Muscle of leg (tissue), 11 donors: ENCODE measurements around the gene ARV1. TPM values are rescaled to one million over a fixed set of nuclear protein-coding genes. Genes with fewer than 3 reads are reported as not detected.
"Not testable (repeated sequence)": the region's sequence is repeated elsewhere in the genome, so short reads cannot be mapped to it uniquely, and the experiment has no call there.

Experiments
- DNase-seq: peaks from one replicate; pipeline ENCODE4 v3.0.0; 2013
- H3K27ac ChIP-seq: one replicate; pipeline ENCODE4 v1.5.1; 2013; ENCODE audit warnings: mild to moderate bottlenecking, low read length, control low read depth
- H3K27me3 ChIP-seq: one replicate; pipeline ENCODE4 v1.6.1; 2013; ENCODE audit warnings: low read length; ENCODE audit not compliant: control insufficient read depth, insufficient read depth
- H3K36me3 ChIP-seq: one replicate; pipeline ENCODE4 v1.6.1; 2013; ENCODE audit warnings: low read length; ENCODE audit not compliant: control insufficient read depth, insufficient read depth
- H3K4me1 ChIP-seq: one replicate; pipeline ENCODE4 v1.6.1; 2013; ENCODE audit warnings: low read length; ENCODE audit not compliant: control insufficient read depth, insufficient read depth
- H3K4me3 ChIP-seq: one replicate; pipeline ENCODE4 v1.5.1; 2013; ENCODE audit warnings: low read length, control low read depth
- H3K9me3 ChIP-seq: replicated peaks from 2 replicates; pipeline ENCODE4 v1.6.1; 2013; ENCODE audit warnings: low read depth, low read length; ENCODE audit not compliant: control insufficient read depth
- WGBS: methylation state at CpG from one replicate; pipeline ENCODE4 v1.1.5; 2013; ENCODE audit warnings: missing lambda C conversion rate; ENCODE audit not compliant: insufficient coverage; 5-methylcytosine and 5-hydroxymethylcytosine counted together
- polyA plus RNA-seq, 8 donors: library from polyadenylated mRNA; unstranded; fragments of 120-200 nt; gene quantifications; one replicate each; pipeline versions ENCODE4 v1.2.1 to v1.2.3, GENCODE V29; 2013; ENCODE audit warnings: inconsistent platforms in 1 of 8, low replicate concordance in 1 of 8; ENCODE audit not compliant: insufficient read length in 8 of 8, insufficient read depth in 1 of 8
- total RNA-seq: library from RNA; stranded (reverse); fragments of 120-200 nt; gene quantifications from one replicate; pipeline ENCODE4 v1.2.4, GENCODE V29; 2013

The ARV1 gene
- total and polyA plus RNA-seq, 9 donors: 11.8 to 17.6 (median 13.7) TPM

DNA sequence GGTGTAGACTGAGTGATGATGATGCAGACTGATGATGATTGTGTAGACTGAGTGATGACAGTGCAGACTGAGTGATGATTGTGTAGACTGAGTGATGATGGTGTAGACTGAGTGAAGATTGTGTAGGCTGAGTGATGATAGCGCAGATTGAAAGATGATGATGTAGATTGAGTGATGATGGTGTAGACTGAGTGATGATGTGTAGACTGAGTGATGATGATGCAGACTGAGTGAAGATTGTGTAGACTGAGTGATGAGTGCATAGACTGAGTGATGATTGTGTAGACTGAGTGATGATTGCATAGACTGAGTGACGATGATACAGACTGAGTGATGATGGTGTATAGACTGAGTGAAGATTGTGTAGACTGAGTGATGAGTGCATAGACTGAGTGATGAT, 32.5 kb downstream of the ARV1 start:
- H3K27ac ChIP-seq: no peak overlapping the region
- H3K27me3 ChIP-seq: no peaks in the 10 kb centered on the region
- H3K4me3 ChIP-seq: no peak overlapping the region
- H3K36me3 ChIP-seq: no peaks in the 10 kb centered on the region
- no peak for DNase-seq
- no peaks in the 10 kb centered on the region for H3K4me1 ChIP-seq
- 100% methylated on average over 2 of the region's 2 CpGs for WGBS
- H3K9me3 ChIP-seq: peaks cover 6% of the 10 kb centered on the region

DNA sequence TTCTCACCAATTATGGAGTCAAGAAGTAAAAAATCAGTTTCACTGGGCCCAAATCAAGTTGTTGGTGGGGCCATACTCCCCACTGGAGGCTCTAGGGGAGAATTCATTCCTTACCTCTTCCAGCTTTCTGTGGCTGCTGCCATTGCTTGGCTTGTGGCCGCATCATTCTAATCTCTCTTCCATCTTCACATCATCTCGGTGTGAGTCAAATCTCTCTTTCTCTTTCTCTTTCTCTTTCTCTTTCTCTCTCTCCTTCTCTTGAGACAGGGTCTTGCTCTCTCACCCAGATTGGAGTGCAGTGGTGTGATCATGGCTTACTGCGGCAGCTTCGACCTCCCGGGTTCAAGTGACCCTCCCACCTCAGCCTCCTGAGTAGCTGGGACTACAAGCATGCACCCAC, 33.1 kb downstream of the ARV1 start:
- 82% methylated on average over 4 of the region's 5 CpGs for WGBS
- H3K4me3 ChIP-seq: no peak overlapping the region
- H3K9me3 ChIP-seq: peaks cover 3% of the 10 kb centered on the region
- no peak overlapping the region for H3K27ac ChIP-seq
- no peak for DNase-seq
- H3K27me3 ChIP-seq: no peaks in the 10 kb centered on the region
- H3K4me1 ChIP-seq: no peaks in the 10 kb centered on the region
- H3K36me3 ChIP-seq: no peaks in the 10 kb centered on the region

DNA sequence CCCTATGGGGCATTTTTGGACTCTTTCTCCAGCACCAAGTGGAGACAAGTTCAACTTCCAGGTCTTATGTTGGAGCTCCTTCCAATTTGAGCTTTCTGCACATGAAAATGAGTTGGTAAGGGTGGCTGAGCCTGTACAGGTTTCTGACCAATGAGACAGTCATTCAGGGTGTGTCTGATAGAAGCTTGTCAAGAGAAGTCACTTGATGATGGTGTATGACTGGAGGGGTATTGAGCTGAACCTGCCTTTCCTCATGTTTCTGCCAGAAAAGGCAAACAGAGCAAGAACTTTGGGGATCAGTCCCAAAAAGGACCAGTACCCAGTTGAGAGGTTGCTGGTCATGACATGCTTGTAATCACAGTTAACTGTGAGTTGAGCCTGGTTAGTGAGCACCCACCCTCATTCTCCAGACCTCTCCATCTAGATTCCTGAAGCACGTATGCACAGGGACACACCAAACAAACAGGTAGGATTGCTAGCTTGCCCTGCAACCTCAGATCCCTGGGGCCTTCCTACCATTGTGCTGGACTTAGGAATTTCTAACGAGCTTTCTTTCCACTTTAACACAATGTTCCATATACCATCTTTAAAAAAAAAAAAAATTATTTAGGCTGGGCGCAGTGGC, 34.6 kb downstream of the ARV1 start:
- H3K27me3 ChIP-seq: no peaks in the 10 kb centered on the region
- H3K9me3 ChIP-seq: no peaks in the 10 kb centered on the region
- no peak overlapping the region for H3K27ac ChIP-seq
- peaks cover 2% of the 10 kb centered on the region for H3K36me3 ChIP-seq
- no peaks in the 10 kb centered on the region for H3K4me1 ChIP-seq
- WGBS: 100% methylated on average over 1 of the region's 3 CpGs
- H3K4me3 ChIP-seq: no peak overlapping the region
- no peak for DNase-seq

DNA sequence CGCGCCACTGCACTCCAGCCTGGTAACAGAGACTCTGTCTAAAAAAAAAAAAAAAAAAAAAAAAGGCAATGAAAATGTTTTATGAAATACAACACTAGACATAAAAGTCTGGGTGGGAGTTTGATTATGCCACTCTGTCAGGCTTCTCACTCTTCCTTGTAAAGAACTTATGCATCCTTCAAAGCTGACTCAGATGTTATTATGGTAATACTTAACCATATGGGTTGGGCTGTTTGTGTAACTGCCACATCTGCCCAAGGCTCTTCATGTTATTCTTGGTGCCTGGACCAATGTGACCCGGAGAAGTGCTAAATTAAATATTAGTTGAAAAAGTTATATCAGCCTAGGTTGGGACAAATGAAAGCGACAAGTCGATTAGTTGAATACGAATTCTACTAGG, 37.3 kb downstream of the ARV1 start:
- 100% methylated on average over 3 of the region's 6 CpGs for WGBS
- Histone ChIP-seq H3K27me3 (no peaks in the 10 kb centered on the region), H3K9me3 (no peaks in the 10 kb centered on the region), H3K27ac (no peak overlapping the region), H3K36me3 (peaks cover 6% of the 10 kb centered on the region), H3K4me1 (peaks cover 6% of the 10 kb centered on the region), H3K4me3 (no peak overlapping the region)
- DNase-seq: no peak

DNA sequence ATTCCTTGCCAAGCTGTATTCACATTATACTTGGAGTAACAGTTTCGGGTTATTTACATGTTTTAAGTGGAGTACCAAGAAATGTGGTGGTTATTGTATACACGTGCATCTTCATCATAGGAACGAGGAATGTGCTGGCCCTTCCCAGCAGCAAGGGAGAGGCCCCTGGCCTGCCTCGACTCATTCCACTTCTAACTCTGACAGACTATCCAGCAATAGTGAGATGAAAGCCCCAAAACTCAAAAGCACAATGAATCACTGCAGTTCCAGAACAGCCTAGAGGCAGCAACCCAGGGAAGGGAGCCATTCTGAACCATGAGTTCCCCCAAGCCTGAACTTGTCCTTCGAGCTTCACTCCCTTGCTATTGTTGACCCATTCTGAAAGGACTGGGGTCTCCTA, 38.1 kb downstream of the ARV1 start:
- 79% methylated on average over 2 of the region's 5 CpGs for WGBS
- H3K4me1 ChIP-seq: peaks cover 6% of the 10 kb centered on the region
- H3K27ac ChIP-seq: no peak overlapping the region
- H3K27me3 ChIP-seq: no peaks in the 10 kb centered on the region
- peaks cover 6% of the 10 kb centered on the region for H3K36me3 ChIP-seq
- H3K9me3 ChIP-seq: no peaks in the 10 kb centered on the region
- no peak for DNase-seq
- no peak overlapping the region for H3K4me3 ChIP-seq

DNA sequence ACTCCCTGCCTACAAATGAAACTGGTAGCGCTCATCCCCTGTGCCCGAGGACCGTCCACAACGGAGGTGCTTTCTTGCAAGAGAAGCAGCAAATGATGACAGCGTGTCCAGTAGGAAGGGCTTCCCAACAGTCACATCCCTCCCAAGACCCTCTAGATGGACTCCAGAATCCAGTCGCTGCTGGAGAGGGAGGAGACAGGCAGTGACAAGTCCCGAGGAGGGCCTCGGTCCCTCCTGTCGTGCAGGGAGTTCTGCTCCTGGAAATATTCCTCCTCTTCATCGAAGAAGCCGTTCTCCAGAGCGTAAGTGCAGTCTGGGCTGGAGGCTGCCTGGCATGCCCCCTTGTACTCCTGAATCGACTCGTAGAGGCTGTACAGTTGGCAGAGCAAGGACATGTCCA, 40.8 kb downstream of the ARV1 start:
- Histone ChIP-seq H3K36me3 (peaks cover 6% of the 10 kb centered on the region), H3K4me1 (peaks cover 6% of the 10 kb centered on the region), H3K27me3 (no peaks in the 10 kb centered on the region), H3K9me3 (no peaks in the 10 kb centered on the region), H3K27ac (no peak overlapping the region), H3K4me3 (no peak overlapping the region)
- DNase-seq: no peak
- 84% methylated on average over 7 of the region's 14 CpGs for WGBS

DNA sequence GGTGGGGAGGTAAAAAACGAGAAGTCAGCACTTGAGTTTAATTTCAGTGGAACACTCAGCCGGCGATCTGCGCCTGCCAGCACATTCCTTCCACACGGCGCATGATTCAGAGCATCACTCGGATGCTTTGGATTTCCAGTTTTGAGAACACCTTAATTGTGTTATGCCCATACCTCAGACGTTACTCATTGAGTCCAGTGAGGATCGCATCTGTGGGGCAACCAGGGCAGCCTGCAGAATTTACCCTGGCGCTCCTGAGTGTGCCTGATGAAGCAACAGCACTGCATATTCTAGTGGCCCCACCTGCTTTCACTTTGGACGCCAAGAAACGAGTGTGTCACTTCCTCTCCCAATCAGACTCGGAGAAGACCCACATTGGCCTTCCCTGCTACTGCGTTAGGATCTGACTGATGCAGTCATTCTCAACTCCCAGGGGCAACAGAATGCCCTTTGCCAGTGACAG, 41.3 kb downstream of the ARV1 start:
- H3K4me1 ChIP-seq: peaks cover 6% of the 10 kb centered on the region
- no peaks in the 10 kb centered on the region for H3K9me3 ChIP-seq
- no peak overlapping the region for H3K27ac ChIP-seq
- no peak overlapping the region for H3K4me3 ChIP-seq
- H3K36me3 ChIP-seq: peaks cover 6% of the 10 kb centered on the region
- DNase-seq: no peak
- H3K27me3 ChIP-seq: no peaks in the 10 kb centered on the region
- 77% methylated on average over 13 of the region's 14 CpGs for WGBS

DNA sequence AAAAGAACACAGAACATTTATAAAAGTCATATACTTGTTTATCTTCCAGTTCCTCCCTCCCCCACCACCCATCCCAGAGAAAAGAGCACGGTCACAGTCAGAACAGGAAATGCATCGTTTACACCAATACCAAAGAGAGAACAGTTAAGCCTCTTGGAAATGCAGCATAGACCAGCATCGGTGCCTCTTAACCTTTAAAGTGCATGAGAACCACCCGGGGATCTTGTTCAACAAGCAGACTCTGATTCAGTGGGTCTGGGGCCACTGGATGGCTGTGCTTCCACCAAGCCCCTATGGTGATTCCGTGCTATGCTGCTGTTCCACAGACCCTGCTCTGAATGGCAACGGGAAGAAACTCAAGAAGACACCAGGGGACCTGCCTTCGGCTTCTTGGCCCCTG, 41.9 kb downstream of the ARV1 start:
- Histone ChIP-seq H3K36me3 (peaks cover 6% of the 10 kb centered on the region), H3K27ac (no peak overlapping the region), H3K4me1 (peaks cover 6% of the 10 kb centered on the region), H3K9me3 (no peaks in the 10 kb centered on the region), H3K4me3 (no peak overlapping the region), H3K27me3 (no peaks in the 10 kb centered on the region)
- WGBS: 19% methylated on average over 5 of the region's 7 CpGs
- DNase-seq: no peak

DNA sequence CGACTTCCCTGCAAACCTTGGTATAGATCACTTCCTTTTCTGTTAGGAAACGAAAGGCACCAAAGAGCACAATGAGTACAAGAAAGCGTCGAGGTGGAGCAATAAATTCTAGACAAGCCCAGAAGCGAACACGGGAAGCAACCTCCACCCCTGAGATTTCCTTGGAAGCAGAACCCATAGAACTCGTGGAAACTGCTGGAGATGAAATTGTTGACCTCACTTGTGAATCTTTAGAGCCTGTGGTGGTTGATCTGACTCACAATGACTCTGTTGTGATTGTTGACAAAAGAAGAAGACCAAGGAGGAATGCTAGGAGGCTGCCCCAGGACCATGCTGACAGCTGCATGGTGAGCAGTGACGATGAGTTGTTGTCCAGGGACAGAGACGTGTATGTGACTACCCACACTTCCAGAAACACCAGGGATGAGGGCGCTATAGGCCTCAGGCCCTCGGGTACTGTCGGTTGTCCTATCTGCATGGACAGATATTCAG, 42.7 kb downstream of the ARV1 start:
- WGBS: 85% methylated on average over 9 of the region's 12 CpGs
- no peak overlapping the region for H3K27ac ChIP-seq
- no peak for DNase-seq

DNA sequence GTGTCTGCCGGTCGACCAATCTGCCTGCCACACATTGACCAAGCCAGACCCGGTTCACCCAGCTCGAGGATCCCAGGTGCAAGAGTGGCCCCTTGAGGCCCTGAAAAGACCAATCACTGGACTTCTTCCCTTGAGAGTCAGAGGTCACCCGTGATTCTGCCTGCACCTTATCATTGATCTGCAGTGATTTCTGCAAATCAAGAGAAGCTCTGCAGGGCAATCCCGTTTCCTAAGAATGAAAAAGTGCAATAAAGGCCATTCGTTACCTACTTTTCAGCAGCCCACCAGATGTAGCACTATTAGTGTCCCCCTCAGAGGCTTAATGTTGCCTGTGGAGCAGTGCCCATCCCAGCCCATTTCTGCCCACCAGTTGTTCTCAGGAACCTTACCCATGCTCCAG, 43.6 kb downstream of the ARV1 start:
- H3K36me3 ChIP-seq, H3K4me1 ChIP-seq, H3K27ac ChIP-seq, H3K4me3 ChIP-seq, DNase-seq, H3K27me3 ChIP-seq, H3K9me3 ChIP-seq: not testable (repeated sequence)
- 91% methylated on average over 7 of the region's 7 CpGs for WGBS

More for the DNA sequence above, 42.7 kb downstream of the ARV1 start:
- H3K4me1 ChIP-seq: peaks cover 6% of the 10 kb centered on the region
- H3K9me3 ChIP-seq: no peaks in the 10 kb centered on the region
- no peaks in the 10 kb centered on the region for H3K27me3 ChIP-seq
- no peak overlapping the region for H3K4me3 ChIP-seq
- H3K36me3 ChIP-seq: peaks cover 6% of the 10 kb centered on the region

DNA sequence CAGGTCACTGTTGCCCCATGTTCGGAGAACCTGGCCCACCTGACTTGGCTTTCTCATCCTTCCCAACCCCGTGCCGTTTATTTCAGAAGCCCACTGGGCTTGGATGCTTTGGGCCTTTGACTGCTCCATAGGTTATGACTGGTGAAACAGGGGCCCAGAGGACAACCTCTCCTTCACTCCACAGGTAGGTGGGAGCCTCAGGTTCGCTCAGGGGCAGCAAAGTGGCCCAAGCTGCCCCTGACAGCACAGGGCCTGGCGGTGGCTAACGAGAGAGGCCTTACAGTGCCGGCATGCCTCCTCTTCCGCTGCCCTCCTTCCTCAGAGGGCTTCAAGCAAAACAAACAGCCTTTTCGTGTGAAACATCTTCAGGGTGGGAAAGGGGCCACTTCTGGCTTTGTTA, 44.3 kb downstream of the ARV1 start:
- no peak for DNase-seq
- WGBS: 78% methylated on average over 9 of the region's 9 CpGs
- no peaks in the 10 kb centered on the region for H3K27me3 ChIP-seq
- no peak overlapping the region for H3K4me3 ChIP-seq
- no peaks in the 10 kb centered on the region for H3K9me3 ChIP-seq
- H3K27ac ChIP-seq: no peak overlapping the region
- peaks cover 4% of the 10 kb centered on the region for H3K36me3 ChIP-seq
- H3K4me1 ChIP-seq: peaks cover 6% of the 10 kb centered on the region
